Neural progenitor cell (in vitro differentiated cells): ENCODE results near the gene FARP1.

ENCODE experiments used
- EZH2 ChIP-seq: fragments of 200-600 bp; sonication (generic); IDR thresholded peaks from 2 replicates; pipeline ENCODE4 v1.6.1; 2017; ENCODE audit warnings: antibody characterized with exemption, mild to moderate bottlenecking, moderate library complexity
- EZH2phosphoT487 ChIP-seq: fragments of 200-600 bp; sonication (generic); IDR thresholded peaks from 2 replicates; pipeline ENCODE4 v1.6.1; 2017; ENCODE audit warnings: antibody characterized with exemption
- TF ChIP-seq, protein P1 (sequence below): fragments of 200-600 bp; sonication (generic); IDR thresholded peaks from 2 replicates; pipeline ENCODE4 v1.5.1; 2017; ENCODE audit warnings: antibody characterized with exemption, mild to moderate bottlenecking

- TF ChIP-seq, protein P1, sequence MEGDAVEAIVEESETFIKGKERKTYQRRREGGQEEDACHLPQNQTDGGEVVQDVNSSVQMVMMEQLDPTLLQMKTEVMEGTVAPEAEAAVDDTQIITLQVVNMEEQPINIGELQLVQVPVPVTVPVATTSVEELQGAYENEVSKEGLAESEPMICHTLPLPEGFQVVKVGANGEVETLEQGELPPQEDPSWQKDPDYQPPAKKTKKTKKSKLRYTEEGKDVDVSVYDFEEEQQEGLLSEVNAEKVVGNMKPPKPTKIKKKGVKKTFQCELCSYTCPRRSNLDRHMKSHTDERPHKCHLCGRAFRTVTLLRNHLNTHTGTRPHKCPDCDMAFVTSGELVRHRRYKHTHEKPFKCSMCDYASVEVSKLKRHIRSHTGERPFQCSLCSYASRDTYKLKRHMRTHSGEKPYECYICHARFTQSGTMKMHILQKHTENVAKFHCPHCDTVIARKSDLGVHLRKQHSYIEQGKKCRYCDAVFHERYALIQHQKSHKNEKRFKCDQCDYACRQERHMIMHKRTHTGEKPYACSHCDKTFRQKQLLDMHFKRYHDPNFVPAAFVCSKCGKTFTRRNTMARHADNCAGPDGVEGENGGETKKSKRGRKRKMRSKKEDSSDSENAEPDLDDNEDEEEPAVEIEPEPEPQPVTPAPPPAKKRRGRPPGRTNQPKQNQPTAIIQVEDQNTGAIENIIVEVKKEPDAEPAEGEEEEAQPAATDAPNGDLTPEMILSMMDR: no peak
- TF ChIP-seq EZH2 (no peak), EZH2phosphoT487 (no peak)
These were observed 39.7 kb downstream of the FARP1 start for GRCh38 chr13:98182589-98182988.
